Psoas muscle (tissue), 8 donors: Measurements from ENCODE around the gene NANOS3. TPM values are rescaled to one million over a fixed set of nuclear protein-coding genes. Genes with fewer than 3 reads are reported as not detected.
"Not testable (repeated sequence)": the region's sequence is repeated elsewhere in the genome, so short reads cannot be mapped to it uniquely, and the experiment has no call there.

Experiments
- ATAC-seq, 4 donors: fragments of 200-7000 bp; cut with Tn5 transposase; one replicate each; pipeline ENCODE4 v1.9.1; 2020; ENCODE audit warnings: moderate library complexity in 3 of 4, mild to moderate bottlenecking in 2 of 4
- DNase-seq, 2 donors: peaks; one replicate each; pipeline ENCODE4 v3.0.0-alpha.2; 2020
- H3K27ac ChIP-seq: fragments of 200-600 bp; one replicate; pipeline ENCODE4 v1.8.0; 2022
- H3K27me3 ChIP-seq, 3 donors: fragments of 200-600 bp in 1 of 3; one replicate each; pipeline versions ENCODE4 v1.6.1 to v1.8.0; 2013 to 2022; ENCODE audit warnings: low read length in 2 of 3, mild to moderate bottlenecking in 2 of 3, moderate library complexity in 1 of 3; ENCODE audit not compliant: insufficient read depth in 3 of 3
- H3K36me3 ChIP-seq, 2 donors: fragments of 200-600 bp in 1 of 2; one replicate each; pipeline versions ENCODE4 v1.6.1 to v1.8.0; 2013 to 2022; ENCODE audit warnings: low read depth in 1 of 2, mild to moderate bottlenecking in 1 of 2, moderate library complexity in 1 of 2; ENCODE audit not compliant: insufficient read depth in 1 of 2
- H3K4me1 ChIP-seq: fragments of 200-600 bp; one replicate; pipeline ENCODE4 v1.8.0; 2022
- H3K4me3 ChIP-seq: fragments of 200-600 bp; one replicate; pipeline ENCODE4 v1.8.0; 2022; ENCODE audit warnings: mild to moderate bottlenecking
- H3K9me3 ChIP-seq: fragments of 200-600 bp; one replicate; pipeline ENCODE4 v1.8.0; 2022
- WGBS, 3 donors: extraction: QIAGEN DNeasy Blood & Tissue Kit; methylation state at CpG; one replicate each; pipeline versions ENCODE4 v1.1.6 to v1.1.7; 2013; 5-methylcytosine and 5-hydroxymethylcytosine counted together
- intact Hi-C, 2 donors: fragments of 100-400 bp; cut with DNase I; formaldehyde crosslinking; loops; one replicate each; pipeline versions ENCODE4 v1.11.0 to v1.14.2; 2022
- polyA plus RNA-seq, 3 donors: library from polyadenylated mRNA; stranded (reverse); fragments of 200-250 nt; gene quantifications; one replicate each; pipeline ENCODE4 v1.2.3, GENCODE V29; 2013
- total RNA-seq, 4 donors: library from RNA; stranded (reverse); fragmentation: NEBNext Ultra II Directional in 2 of 4; extraction: Animal tissue kit (Norgen Biotek cat#: 25700) in 2 of 4; gene quantifications; one replicate each; pipeline versions ENCODE4 v1.2.1 to v1.2.4, GENCODE V29; 2021 to 2023
- TF ChIP-seq, protein P1 (sequence below): fragments of 200-600 bp; IDR thresholded peaks from one replicate; pipeline ENCODE4 v1.8.0; 2022; ENCODE audit warnings: antibody characterized with exemption
- donor health status: healthy with polysubstance abuse.
- donor health status: DM: no; HTN: no; CAD: no; lungs with moderate emphysema.
- donor health status: Bipolar disorder and iron deficiency.
- donor health status: healthy.
- donor health status: DM: yes; HTN: yes; CAD: no.
- donor health status: DM: no; HTN: no; CAD: no.
- donor health status: DM: no; HTN: no; CAD: no.
- donor health status: DM: yes; HTN: yes; CAD: no.

NANOS3 gene
- total and polyA plus RNA-seq, 7 donors = not detected

DNA sequence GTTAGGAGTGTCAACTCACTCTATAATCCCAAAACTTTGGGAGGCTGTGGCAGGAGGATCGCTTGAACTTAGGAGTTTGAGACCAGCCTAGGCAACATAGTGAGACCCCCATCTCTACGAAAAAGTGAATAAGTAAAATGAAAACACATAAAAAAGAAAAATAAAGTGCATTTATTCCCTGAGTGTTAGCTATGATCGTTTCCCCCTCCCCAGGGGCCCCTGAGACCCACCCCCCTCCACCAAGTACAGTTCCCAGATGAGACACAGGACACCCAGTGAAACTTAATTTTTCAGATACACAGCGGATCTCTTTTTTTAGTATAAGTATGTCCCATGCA lies 28.6 kb upstream of the NANOS3 start:
- Histone ChIP-seq H3K4me1 (peaks cover 56% of the 10 kb centered on the region), H3K4me3 (peak overlapping the region; percentile 71), H3K27me3 (no peaks in the 10 kb centered on the region), H3K9me3 (no peaks in the 10 kb centered on the region), H3K36me3 (no peaks in the 10 kb centered on the region), H3K27ac (peak overlapping the region; percentile 97)
- no peak for ATAC-seq
- WGBS, 3 donors = 73 to 74% (median 73%) methylated on average over 4 of the region's 4 CpGs
- TF ChIP-seq, protein P1, sequence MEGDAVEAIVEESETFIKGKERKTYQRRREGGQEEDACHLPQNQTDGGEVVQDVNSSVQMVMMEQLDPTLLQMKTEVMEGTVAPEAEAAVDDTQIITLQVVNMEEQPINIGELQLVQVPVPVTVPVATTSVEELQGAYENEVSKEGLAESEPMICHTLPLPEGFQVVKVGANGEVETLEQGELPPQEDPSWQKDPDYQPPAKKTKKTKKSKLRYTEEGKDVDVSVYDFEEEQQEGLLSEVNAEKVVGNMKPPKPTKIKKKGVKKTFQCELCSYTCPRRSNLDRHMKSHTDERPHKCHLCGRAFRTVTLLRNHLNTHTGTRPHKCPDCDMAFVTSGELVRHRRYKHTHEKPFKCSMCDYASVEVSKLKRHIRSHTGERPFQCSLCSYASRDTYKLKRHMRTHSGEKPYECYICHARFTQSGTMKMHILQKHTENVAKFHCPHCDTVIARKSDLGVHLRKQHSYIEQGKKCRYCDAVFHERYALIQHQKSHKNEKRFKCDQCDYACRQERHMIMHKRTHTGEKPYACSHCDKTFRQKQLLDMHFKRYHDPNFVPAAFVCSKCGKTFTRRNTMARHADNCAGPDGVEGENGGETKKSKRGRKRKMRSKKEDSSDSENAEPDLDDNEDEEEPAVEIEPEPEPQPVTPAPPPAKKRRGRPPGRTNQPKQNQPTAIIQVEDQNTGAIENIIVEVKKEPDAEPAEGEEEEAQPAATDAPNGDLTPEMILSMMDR = no peak
- intact Hi-C loops = no loop called here
- no peak for DNase-seq

DNA sequence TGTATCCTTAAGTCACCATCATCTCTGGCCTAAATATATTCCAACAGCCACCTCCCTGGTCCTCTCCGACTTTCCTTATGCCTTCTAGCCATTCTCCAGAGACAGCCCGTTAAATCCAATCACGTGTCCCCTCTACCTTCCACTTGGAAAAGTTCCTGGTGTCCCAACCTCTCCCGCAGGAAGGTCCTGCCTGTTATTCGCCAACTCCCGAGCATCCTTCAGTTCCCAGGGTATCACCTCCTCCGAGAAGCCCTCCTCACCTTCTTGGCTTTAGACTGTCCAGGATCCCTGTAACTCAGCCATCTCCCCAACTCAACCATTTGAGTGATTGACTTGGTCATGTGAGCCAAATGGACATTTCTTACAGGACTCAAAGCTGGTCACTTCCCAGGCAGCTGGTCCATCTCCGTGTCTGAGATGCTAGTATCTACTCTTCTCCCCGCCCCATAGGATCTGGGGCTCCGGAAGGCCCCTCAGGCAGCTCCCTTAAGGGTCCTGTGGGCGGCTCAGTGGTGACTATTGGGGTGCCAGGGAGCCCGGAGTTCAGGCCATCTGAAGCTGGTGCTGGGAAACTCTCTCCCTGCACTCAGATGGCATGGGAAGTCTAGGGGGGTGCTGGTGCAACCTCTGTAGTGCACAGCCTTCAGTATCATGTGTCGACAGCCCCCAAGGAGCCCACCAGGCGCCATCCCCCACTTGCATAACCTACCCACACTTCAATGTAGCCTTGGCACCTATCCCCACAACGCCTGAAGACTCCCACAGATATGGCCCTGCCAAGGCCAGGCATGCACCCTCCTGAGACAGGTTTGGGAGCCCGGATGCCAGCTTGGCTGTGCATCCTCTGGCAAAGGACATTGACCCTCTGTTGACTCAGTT lies 27.9 kb upstream of the NANOS3 start:
- H3K27ac ChIP-seq = peak overlapping the region; percentile 97
- H3K4me3 ChIP-seq = no peak overlapping the region
- H3K27me3 ChIP-seq = no peaks in the 10 kb centered on the region
- H3K36me3 ChIP-seq = no peaks in the 10 kb centered on the region
- TF ChIP-seq, protein P1 = no peak
- ATAC-seq (no peak), DNase-seq (no peak)
- no peaks in the 10 kb centered on the region for H3K9me3 ChIP-seq
- intact Hi-C loops = no loop called here
- H3K4me1 ChIP-seq = peaks cover 51% of the 10 kb centered on the region
- 58 to 65% (median 58%) methylated on average over 16 of the region's 16 CpGs for WGBS, 3 donors

DNA sequence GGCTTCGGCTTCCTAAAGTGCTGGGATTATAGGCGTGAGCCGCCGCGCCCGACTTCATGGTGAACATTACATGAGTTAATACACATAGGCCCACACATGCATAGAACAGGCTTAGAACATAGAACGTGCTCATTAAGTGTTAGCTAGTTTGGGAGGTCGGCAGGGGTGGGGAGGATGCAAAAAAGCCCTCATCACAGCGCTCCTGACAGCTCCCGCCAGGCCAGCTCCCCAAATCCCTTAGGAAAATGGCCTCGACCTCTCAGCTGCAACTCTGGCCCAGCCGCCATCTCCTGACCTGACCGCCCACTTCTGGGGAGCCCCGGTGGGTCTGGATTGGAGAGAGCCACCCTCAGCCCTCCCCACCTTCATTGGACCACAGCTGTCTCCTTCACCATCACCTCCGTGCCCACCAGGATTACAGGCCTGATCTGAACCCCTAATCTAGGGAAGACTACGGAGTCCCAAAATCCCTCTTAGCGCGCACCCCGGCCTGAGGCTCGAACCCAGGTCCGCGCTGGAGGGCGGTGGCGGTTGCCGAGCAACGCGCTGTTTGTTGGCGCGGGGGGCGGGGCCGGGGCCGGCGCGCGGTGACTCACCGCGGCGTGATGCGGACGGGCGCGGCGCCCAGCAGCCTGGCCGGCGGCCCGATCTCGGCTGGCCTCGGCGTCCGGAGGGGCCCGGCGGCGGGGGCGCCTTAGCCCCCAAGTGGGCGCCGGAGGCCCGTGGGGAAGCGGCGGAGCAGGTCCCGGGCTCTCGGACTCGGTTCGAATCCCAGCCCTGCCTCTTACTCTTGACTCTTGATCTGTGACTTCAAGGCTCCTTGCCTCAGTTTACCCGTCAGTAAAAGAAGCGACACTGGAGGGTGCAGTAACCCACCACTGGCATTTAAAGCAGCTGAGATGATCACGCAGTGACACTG lies 26.7 kb upstream of the NANOS3 start:
- 11 to 14% (median 12%) methylated on average over 58 to 66 of the region's 66 CpGs for WGBS, 3 donors

DNA sequence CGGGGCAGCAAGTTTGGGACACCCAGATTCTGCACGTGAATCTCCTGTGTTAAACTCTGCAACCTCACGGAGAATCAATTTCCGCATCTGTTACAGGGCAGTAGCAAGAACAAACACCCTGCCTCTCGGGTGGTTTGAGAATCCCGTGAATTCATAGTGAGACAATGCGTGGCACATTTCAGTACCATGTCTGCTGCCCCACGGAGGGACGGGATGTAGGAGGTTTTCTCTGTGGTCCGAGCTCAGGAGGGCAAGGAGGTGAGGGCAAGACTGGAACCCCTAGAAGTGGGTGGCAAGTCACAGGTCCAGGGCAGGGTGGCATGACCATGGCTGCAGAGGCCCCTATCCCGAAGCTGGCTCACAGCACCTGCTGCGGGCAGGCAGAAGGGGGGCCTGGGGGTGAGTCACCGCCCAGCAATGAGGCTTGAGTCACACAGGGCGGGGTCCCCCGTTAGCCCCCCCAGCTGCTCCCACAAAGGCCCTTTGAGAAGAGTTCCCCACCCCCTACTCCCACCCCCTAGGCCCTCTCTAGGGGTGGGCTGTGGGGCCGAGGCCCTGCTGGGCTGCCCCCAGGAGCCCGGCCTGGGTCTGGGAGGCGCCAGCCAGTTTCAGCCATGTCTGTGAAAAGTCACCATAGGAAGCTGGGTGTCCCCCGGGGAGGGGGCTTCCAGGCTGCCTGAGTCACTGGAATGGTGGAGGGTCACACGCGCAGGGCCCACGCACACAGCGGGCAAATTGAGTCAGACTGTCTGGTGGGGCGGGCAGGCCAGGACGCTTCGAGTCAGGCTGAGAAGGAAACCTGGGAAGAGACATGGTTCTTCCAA lies 25.8 kb upstream of the NANOS3 start:
- peaks cover 48% of the 10 kb centered on the region for H3K4me1 ChIP-seq
- no peaks in the 10 kb centered on the region for H3K9me3 ChIP-seq
- peak; percentile 92 to 95 for DNase-seq
- peak; percentile 77 to 80 (median 80) for ATAC-seq
- no peaks in the 10 kb centered on the region for H3K36me3 ChIP-seq
- H3K4me3 ChIP-seq = peak overlapping the region; percentile 60
- intact Hi-C loops = no loop called here
- H3K27ac ChIP-seq = peak overlapping the region; percentile 97
- WGBS, 3 donors = 33 to 39% (median 35%) methylated on average over 25 to 26 of the region's 26 CpGs
- TF ChIP-seq, protein P1 = no peak
- H3K27me3 ChIP-seq = no peaks in the 10 kb centered on the region

More for the DNA sequence above, 26.7 kb upstream of the NANOS3 start:
- TF ChIP-seq, protein P1 = no peak
- no peaks in the 10 kb centered on the region for H3K27me3 ChIP-seq
- no peaks in the 10 kb centered on the region for H3K9me3 ChIP-seq
- peak overlapping the region; percentile 60 for H3K4me3 ChIP-seq
- DNase-seq (peak; percentile 87 to 93), ATAC-seq (peak; percentile 51 to 62 (median 54))
- peak overlapping the region; percentile 97 for H3K27ac ChIP-seq
- H3K36me3 ChIP-seq = no peaks in the 10 kb centered on the region
- peaks cover 49% of the 10 kb centered on the region for H3K4me1 ChIP-seq
- intact Hi-C loops = no loop called here

DNA sequence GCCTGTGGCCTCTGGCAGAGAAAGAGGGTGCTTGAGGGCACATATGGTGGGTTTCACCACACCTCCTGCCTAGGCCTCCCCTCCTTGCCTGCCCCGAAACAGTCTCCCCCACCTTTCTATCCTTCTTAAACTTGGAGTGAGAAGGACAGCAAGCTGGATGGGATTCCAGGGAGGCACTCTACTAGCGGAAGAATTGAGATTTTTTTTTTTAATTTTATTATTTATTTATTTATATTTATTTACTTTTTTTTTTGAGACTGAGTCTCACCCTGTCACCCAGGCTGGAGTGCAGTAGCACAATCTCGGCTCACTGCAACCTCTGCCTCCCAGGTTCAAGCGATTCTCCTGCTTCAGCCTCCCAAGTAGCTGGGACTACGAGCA lies 25.2 kb upstream of the NANOS3 start:
- H3K9me3 ChIP-seq, H3K36me3 ChIP-seq, intact Hi-C loops, ATAC-seq, DNase-seq, H3K4me3 ChIP-seq, H3K27me3 ChIP-seq: not testable (repeated sequence)
- Histone ChIP-seq H3K4me1 (peaks cover 42% of the 10 kb centered on the region), H3K27ac (peak overlapping the region; percentile 97)
- 76 to 85% (median 77%) methylated on average over 5 of the region's 5 CpGs for WGBS, 3 donors

DNA sequence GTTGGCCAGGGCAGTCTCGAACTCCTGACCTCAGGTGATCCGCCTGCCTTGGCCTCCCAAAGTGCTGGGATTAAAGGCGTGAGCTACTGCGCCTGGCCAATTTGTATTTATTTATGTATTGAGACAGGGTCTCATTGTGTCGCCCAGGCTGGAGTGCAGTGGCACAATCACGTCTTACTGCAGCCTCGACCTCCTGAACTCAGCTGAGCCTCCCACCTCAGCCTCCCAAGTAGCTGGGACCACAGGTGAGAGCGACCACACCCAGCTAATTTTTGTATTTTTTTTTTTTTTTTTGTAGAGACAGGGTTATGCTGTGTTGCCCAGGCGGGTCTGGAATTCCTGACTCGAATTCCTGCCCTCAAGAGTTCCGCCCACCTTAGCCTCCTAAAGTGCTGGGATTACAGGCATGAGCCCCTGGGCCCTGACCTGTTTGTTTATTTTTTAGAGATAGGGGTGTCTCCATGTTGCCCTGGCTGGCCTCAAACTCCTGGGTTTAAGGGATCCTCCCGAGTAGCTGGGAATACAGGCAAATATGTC lies 24.7 kb upstream of the NANOS3 start:
- H3K9me3 ChIP-seq, ATAC-seq, intact Hi-C loops, H3K4me3 ChIP-seq, DNase-seq, H3K36me3 ChIP-seq, H3K27me3 ChIP-seq: not testable (repeated sequence)
- WGBS, 3 donors = 88 to 90% (median 90%) methylated on average over 12 of the region's 12 CpGs
- Histone ChIP-seq H3K27ac (peak overlapping the region; percentile 97), H3K4me1 (peaks cover 38% of the 10 kb centered on the region)
